ENCODE data around the gene ABCB9.
A peak's percentile ranks its signal among the peaks of the same experiment; 100 is the strongest.
"Not testable (repeated sequence)": the region's sequence is repeated elsewhere in the genome, so short reads cannot be mapped to it uniquely, and the experiment has no call there.

ABCB9 gene

GRCh38 chr12:122959566-122960192 lies 6.6 kb downstream of the ABCB9 start:
- DNase-seq: no peak

DNA sequence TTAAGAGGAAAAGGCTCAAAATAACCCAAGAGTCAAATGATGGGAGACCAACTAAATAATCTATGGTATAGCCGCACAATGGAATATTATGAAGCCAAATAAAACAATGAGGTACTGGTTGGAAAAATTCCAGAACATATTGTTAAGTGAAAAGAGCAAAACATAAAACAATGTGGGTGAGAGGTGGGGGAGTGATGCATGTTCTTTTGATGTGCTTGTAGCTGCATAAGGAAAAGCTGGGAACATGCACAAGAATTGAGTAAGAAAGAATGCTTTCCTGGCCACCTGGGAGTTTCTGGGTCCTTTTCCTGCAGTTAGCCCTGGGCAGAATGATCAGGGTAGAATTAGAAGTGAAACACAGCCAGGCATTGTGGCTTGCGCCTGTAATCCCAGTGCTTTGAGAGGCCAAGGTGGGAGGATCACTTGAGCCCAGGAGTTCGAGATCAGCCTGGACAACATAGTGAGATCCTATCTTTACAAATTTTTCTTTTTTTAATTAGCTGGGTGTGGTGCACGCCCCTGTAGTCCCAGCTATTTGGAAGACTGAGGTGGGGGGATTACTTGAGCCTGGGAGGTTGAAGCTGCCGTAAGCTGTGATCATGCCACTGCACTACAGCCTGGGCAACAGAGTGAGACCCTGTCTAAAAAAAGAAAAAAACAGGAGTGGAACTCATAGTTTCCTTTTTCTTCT lies 7.9 kb downstream of the ABCB9 start:
- no peak for DNase-seq

- DNase-seq: no peak
These were observed 10.2 kb downstream of the ABCB9 start for GRCh38 chr12:122956035-122956434.

DNA sequence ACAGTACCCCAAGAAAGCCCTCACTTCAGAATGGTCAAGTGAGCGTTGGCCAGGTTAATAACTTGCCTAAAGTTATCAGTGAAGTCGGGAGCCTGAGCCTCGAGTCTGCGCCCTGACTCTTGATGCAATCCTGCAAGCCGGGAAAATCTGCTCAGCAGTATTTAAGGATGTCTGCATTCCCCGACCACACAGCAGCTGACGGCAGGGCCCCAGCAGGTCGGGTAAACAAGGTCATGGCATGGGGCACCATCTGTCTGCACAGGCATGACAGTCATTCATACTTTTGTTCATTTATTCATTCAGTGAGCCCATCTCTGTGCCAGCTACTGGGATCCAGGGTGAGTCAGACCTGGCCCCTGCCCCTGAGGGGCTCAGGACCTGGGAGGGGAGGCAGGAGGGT lies 11.1 kb downstream of the ABCB9 start:
- DNase-seq: no peak

DNA sequence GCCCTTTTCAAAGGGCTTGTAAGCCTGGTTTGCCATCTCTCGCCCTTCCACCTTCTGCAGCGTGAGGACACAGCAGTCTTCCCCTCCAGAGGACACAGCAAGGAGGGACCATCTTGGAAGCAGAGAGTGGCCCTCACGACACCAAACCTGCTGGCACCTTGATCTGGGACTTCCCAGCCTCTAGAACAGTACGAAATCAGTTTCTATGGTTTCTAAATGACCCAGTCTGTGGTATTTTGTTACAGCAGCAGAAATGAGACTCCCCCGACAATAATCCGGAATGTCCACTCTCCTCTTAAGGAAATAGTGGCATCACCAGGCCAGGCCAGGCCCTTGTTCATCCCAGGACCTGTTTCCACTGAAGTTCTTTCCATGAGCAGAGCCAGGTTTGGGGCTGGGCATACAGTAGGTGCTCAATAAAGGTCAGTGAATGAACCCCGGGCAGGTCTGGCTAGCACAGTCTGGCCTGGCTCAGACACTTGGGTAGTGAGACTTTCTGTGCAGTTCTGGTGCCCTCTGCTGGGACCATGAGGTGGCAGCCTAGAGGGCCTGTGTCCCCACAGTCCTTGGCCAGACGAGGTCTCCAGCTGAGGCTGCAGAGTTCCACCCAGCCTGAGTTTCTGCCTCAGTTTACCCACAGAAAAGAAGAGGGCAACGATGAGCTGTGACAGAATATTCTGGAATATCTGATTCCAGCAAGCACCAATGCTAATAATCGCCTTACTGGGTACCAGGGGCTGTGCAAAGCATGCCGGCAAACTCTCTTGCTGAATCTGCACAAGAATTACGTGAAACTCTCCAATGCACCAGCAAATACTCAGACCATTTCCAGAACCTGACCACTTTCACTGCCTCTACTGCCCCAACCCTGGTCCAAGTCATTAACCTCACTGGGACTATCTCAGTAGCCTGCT lies 14.0 kb downstream of the ABCB9 start:
- DNase-seq: peak; percentile 74

DNA sequence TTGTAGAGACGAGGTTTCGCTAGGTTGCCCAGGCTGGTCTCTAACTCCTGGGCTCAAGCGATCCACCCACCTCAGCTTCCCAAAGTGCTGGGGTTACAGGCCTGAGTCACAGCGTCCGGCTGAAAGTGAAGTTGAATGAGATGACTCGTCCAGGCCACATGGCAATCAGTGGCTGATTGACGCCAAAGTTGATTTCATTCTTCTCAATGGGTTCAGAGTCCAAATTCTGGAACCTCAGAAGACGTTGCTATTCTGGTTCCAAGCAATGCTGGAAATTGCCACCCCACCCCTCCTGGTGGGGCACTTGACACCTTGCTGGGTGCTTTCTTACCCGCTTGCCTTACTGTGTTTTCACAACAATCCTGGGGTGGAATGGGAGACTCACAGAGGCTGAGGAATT lies 14.9 kb downstream of the ABCB9 start:
- no peak for DNase-seq

DNA sequence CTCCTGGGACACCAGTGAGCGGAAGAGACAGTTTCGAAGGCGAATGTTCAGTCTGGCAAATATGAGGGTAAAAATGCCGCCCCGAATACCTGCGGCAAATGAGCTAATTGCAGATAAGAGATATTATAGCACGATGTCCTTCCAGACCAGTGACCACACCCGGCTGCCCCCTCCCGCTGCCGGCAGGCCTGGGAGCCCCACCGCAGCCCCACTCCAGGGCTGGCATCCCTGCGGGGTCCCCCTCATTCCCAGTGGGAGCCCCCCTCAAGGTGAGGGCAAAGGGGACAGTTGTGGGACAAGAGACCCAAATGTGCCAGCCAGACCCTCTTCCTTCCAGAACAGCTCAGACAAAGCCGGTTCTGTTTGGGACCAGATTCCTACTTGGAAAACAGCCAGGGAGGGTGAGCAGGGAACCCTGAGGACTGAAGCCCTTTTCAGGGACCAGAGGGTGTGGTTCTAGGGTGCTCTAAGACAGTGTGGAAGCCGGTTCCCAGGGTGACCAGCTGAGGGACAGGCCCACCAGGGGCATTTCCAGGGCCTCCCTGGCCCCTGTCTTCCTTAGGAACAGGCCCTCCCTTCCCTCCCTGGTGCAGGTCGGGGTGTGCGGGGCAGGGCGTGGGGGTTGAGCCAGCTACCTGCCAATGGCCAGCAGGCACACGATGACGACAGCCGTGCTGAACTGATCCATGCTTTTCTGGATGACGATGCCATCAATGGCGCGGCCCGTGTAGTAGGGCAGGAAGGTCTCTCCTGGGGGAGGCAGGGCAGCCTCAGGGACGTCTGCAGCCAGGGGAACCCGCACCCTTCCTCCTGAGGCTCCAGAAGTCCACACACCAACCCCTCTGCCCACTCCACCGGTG lies 16.2 kb downstream of the ABCB9 start:
- no peak for DNase-seq

DNA sequence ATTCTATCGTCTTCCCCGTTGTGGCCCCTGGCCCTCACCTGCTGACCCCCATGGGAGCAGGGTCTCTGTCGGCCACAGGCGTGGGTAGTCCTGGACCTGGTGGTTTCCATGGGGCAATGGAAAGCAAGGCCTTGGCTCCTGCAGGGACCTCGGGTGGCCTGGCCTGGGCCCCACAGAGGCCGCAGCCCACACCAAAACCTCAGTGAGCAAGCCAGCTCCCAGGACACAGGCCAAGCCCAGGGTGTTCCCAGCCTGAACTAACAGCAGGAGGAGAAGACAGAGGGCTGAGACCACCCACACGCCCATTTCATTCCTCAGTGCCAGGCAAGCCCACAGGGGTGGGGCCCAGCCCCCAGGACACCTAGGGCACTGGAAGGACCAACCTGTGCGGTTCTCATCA lies 16.9 kb downstream of the ABCB9 start:
- DNase-seq: no peak

DNA sequence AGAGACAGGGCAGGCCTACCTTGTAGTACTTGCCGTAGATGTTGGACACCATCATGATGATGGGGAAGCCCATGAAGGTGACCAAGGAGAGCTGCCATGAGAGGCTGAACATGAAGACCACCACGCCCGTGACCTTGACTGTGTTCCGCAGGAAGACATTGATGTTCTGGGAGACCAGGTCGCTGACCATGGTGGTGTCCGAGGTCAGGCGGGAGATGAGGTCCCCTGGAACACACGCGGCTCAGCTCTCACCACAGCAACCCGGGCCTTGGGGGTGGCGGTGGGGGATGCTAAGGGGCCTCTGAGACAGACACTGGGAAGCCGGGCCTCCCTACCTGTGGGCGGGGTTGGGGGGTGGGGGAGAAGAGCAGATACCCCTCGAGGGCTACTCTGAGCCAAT lies 17.7 kb downstream of the ABCB9 start:
- no peak for DNase-seq

DNA sequence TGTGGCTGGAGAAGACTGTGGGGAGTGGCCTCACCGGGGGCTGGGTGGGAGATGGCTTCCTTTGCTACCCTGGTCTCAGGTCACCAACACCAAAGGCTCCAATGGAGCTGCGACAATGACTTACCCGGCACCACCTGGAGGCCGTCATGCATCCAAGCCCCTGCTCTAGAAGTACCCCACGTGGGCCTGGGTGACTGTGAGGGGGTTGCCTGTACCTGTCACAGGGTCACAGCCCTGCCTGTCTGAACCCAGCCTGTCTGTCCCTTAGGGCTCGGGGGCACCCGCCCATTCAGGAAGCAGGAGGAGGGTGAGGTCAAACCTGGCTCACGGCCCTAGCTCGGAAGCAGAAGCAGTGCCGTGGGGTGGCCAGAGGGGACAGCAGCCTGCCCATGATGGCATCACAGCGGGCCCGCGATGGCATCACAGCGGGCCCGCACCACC lies 18.9 kb downstream of the ABCB9 start:
- no peak for DNase-seq

- peak; percentile 68 for DNase-seq
These were observed 19.4 kb downstream of the ABCB9 start for GRCh38 chr12:122946690-122947341.

GRCh38 chr12:122944605-122945592 lies 21.4 kb downstream of the ABCB9 start:
- no peak for DNase-seq

- DNase-seq: no peak
These were observed 23.1 kb downstream of the ABCB9 start for GRCh38 chr12:122943196-122943595.

GRCh38 chr12:122942637-122943036 lies 23.6 kb downstream of the ABCB9 start:
- no peak for DNase-seq

- not testable (repeated sequence) for DNase-seq
These were observed 24.9 kb downstream of the ABCB9 start for GRCh38 chr12:122941351-122941750.

DNA sequence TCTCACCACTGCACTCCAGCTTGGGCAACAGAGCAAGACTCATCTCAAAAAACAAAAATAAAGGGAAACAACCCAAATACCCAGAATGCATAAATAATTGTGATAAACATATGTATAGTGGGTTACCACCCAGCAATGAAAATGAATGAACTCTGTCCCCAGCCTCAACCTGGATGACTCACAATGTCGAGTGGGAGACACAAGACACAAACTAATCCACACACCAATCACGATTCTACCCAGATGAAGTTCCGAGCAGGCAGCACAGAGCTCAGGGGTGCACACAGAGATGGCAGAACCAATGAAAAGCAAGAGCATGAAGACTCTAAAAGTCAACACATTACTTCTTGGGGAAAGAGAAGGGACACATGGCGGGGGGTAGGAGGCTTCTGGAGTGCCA lies 27.1 kb downstream of the ABCB9 start:
- no peak for DNase-seq

DNA sequence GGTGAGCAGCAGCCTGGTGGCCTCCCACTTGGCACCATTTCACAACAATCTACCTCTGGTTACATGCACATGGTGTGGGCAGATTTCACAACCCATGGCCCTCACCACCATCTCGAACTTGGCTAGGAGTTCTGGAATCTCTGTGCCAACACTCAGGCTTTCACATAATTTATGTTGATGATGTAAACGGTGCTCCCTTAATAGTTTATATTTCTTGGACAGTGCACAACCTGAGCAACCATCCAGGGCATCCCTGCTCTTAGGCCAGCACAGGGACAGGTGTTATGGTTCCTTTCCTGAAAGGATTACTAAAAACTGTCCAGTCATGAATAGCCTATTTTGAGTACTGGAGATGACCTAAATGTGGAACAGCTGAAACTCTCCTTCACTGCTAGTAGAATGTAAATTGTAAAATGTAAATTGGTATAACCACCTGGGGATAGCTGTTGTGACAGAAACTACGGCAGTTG lies 28.6 kb downstream of the ABCB9 start:
- DNase-seq: no peak

GRCh38 chr12:122935318-122935717 lies 30.9 kb downstream of the ABCB9 start:
- DNase-seq: no peak

GRCh38 chr12:122934722-122935121 lies 31.5 kb downstream of the ABCB9 start:
- no peak for DNase-seq

- no peak for DNase-seq
These were observed 34.1 kb downstream of the ABCB9 start for GRCh38 chr12:122932207-122932606.

DNA sequence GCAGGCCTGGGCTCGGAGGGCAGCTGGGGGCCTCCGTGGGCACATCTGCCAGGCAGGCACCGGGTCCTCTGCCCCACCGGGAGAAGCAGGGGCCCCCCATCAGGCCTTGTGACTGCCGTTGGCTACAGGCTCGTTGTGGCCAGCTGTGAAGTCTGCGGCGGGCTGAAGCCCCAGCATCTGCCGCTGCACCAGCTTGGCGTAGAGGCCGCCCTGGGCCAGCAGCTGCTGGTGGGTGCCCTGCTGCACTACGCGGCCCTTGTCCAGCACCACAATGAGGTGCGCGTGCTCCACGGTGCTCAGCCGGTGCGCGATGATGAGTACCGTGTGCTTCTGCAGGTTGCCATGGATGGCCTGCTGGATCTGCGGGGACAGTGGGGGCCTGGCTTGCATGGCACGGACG lies 36.5 kb downstream of the ABCB9 start:
- no peak for DNase-seq
